HS-5 (cell line): ENCODE data around the gene SUSD6.
"Not testable (repeated sequence)": the region's sequence is repeated elsewhere in the genome, so short reads cannot be mapped to it uniquely, and the experiment has no call there.

Source experiments
- DNase-seq: peaks from one replicate; pipeline ENCODE4 v3.0.0-alpha.2; 2012; ENCODE audit warnings: low read depth

Gene SUSD6

DNA sequence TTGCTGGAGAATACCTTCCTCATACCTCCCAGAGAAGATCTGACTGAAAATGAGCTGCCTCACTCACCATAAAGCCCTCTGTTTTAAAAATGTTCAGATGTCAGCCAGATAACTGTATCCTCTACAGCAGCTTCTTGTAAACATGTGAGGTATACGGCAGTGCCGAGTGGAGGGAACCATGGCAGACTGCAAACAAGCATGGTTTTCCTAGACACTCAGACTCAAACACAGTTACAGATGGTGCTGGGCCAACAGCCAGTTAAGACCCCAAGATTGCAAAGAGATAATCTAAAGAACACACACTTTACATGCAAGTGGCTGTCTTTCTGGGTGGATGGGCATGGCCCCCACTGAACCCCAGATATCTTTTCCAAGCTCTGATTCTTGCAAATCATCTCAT lies 20.1 kb upstream of the SUSD6 start:
- DNase-seq = no peak

DNA sequence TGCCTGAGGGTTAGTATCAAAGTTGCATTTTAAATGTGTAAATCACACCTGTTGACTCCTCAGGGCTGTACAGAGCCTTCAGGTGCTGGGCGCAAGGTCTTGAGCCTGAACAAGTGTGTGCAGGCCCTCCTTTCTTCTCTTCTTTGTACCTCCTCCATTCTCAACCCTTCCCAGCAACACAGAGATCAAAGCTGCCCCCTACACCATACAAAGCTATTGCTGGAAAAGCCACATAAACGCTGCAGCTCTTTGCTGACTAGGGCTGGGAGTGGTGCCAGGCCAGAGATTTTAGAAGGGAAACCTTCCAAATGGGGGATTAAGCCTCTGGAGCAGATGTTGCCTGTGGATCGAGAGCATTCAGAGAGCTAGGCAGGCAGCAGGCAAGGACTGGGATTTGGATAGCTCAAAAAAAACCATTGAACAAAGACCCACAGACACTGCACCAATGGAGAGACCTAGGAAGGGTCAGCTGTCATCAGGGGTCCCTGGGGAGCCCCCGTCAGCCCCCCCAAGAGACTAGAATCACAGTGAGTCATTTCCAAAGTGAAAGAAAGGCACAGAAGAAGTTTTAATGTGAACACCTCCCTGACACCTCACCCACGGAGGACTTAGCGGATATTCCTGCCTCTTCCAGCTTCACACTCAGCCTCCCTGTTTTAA lies 18.2 kb upstream of the SUSD6 start:
- no peak for DNase-seq

GRCh38 chr14:69594846-69595245 lies 16.6 kb upstream of the SUSD6 start:
- DNase-seq = no peak

DNA sequence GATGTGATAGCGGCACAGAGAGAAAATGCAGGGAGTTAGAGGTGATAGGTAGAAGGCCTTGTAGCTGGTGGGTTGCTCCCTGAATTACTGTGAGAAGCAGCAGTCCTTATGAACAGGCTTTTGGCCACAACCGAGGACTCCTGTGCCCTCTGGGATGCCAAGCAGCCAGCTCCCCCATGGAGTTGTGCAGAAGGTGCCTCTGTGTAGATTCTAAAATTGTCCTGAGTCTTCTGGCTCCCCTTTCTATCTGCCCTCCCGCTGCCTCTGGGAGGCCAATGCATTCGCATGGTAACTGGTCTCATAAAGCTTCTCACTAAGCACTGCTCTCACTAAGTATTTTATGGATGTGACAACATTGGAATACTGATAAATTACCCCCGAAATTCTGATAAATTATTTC lies 16.1 kb upstream of the SUSD6 start:
- no peak for DNase-seq

GRCh38 chr14:69599431-69599830 lies 12.0 kb upstream of the SUSD6 start:
- not testable (repeated sequence) for DNase-seq

DNA sequence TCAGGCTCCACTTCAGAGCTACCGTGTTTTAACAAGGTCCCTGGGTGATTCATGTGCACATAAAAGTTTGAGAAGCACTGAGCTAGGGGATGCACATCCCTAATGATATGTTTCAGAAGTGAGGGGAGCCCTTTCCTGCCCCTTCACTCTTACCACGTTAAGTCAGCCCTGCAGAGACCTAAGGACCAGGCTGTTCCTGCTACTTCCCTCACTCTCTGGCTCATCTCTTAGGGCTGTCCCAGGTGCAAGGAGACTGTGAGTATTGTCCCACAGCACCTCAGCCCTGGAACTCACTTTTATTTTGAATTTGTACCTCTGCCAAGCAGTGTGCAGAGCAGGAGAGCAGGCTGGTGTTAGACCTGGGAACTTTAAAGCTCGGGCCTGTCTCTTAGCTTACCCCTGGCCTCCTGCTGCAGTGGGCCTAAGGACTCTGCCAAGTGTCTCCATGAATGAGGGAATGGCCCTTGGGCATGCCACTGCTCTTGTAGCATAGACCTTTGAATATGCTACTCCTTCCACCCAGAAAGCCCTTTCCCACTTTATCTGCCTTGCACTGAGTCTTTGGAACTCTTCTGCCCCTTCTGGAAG lies 11.0 kb upstream of the SUSD6 start:
- no peak for DNase-seq

DNA sequence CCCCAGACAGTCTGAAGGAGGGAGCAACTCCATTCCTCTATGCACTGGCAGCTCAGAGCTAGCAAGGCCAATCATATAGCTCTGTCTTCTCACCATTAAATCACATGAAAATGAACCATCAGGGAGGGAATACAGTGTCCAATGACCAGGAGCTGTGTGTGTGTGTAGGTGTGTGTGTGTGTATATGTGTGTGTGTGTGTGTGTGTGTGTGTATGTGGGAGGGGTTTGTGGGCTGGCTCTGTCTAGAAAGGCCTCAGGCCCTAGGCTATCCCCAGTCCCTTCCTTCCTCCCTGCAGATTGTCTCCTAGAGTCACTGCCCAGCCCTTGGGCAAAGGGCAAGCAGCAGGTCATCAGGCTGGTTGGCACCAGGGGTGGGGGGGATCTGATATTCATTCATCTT lies 5.7 kb upstream of the SUSD6 start:
- DNase-seq = no peak

GRCh38 chr14:69606258-69607184 lies 4.9 kb upstream of the SUSD6 start:
- DNase-seq = no peak

- no peak for DNase-seq
These were observed 1.1 kb upstream of the SUSD6 start for GRCh38 chr14:69610020-69610873.

DNA sequence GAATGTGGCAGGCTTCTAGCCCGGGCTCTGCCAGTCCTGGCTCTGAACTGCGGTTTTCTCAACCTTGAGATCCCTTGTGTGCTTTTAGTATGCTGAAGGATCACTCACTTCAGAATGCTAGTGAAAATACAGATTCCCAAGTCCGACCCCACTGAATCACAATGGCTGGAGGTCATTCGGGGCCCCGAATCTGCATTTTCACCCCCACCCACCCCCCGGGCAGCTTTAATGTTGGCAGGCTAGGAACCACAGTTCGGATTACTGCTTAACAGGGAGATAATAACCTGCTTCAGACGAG lies 573 bp upstream of the SUSD6 start:
- no peak for DNase-seq

DNA sequence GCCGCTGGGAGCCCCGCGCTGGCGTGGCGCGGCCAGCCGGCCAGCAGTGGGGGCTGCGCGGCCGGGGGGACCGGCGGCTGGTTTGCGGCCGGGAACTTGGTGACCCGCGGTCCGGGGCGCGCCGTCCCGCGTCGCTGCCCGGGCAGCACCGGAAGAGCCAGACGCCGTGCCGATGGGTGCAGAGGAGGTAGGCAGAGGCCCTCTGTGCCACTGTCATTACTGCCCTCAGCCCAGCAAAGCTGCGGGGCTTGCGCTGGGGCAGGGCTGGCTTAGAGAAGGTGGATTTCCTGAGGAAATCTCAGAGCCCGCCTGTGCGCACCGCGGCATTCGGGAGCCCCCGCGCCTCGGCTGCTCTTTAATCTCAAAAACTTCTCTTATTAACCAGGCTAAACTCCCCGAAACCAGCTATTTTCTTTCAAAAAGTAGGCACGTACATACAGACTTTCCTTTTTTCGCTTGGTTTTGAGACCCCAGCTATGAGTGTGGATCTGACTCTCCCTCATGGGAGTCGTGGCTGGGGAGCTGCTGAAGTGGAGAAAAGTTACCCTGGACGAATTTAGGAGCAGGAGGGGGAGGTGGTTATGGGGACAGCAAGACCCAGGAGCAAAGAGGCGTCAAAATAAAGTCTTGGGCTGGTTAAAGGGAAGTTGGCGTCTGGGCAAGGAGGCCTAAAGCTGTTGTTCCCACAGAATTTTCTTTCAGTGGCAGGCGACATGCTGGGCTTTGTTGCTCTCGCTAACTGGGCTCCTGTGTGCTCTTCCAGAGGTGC lies 802 bp downstream of the SUSD6 start:
- no peak for DNase-seq

- no peak for DNase-seq
These were observed 1.4 kb downstream of the SUSD6 start for GRCh38 chr14:69612783-69613130.

- DNase-seq = no peak
These were observed 2.1 kb downstream of the SUSD6 start for GRCh38 chr14:69613312-69614073.

GRCh38 chr14:69614592-69614991 lies 3.2 kb downstream of the SUSD6 start:
- no peak for DNase-seq

DNA sequence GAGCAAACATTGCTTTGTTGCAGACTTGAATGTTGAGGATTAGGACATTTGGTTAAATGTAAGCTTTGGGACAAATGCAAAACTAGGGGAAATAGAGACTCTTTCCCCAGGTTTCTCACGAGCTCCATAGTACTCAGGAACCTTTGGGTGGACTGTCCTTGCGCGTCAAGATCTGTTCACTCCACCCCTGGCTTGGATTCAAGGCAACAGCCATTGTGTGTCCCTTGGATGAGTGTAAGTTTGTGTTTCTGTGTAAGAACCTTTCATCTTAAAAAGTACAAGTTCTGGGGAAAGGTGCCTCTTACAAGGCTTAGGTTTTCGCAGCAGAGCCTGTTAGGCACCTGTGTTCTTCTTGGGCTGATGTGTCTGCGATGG lies 3.7 kb downstream of the SUSD6 start:
- no peak for DNase-seq

DNA sequence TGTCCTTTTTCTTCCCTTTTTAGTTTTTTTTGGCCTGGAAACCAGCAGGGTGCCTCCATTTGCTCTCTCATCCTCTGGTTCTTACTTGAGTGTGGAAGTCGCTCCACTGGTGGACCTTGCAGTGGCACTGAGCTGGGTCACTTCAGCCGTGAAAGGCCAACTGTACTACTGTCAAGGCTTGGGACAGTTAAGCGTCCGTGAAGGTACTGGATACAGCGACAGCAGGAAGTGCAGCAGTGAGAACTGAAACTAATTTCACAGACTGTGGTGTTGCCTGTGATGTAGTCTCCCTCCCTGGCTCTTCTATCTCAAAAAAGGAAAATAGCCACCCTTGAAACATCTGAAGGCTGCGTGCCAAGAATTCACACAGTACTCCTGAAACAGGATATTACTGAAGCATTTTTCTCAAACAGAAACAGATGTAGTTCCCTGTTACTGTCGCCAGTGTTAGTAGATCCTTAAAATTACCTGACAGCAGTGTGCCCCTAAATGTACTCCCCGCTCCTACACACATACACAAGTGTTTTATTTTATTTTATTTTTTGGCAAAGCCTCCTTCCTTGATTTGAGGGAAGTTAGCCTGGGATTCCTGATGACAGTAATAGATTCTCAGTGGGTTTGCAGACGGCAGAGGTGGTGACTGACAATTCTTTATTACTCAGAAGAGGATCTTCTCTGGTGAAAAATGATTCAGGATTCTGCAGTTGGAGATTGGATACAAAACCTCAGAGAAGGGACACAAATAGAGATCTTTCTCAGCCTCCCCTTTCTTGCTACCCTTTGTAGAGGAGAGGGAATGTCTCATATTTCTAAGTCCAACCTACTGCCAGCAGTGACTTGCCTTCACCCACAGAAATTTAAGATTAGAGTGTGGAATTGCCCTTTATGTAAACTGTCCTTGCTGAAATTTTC lies 4.4 kb downstream of the SUSD6 start:
- DNase-seq = peak; percentile 60

GRCh38 chr14:69616408-69616773 lies 5.0 kb downstream of the SUSD6 start:
- DNase-seq = no peak

DNA sequence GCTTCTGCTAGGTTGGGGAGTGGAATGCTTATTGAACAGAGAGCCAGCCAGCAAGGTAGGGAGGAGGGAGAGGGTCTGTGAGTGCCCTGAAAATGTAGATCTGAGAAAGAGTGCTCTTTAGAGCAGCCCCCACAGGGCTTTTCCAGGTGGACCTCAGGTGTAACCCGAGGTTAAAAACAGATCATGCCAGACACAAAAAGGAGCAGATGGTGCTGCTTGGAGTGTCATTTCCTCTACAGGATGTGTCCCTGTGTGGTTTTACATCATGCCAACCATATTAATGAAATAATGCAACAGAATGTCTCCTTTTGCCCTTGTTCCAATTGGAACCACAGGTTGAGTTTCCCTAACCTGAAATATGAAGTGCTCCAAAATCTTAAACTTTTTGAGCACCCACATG lies 6.4 kb downstream of the SUSD6 start:
- no peak for DNase-seq

DNA sequence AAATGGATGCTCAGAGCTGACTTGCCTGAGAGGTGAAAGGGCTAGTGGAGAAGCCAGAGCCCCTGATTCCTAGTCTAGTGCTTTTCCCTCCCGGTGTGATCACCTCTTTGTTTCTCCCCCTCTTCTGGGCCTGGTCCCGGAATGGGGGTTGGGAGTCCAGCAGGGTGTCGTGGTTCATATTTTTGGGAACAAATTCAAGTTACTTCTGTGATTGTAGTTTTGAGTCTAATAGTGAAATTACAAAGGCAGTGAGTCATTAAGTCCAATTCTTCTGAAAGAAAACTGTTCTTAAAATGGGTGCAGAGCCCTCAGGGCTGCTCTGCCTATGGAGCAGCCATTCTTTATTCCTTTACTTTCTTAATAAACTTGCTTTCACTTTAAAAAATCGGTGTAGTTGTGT lies 7.6 kb downstream of the SUSD6 start:
- no peak for DNase-seq

DNA sequence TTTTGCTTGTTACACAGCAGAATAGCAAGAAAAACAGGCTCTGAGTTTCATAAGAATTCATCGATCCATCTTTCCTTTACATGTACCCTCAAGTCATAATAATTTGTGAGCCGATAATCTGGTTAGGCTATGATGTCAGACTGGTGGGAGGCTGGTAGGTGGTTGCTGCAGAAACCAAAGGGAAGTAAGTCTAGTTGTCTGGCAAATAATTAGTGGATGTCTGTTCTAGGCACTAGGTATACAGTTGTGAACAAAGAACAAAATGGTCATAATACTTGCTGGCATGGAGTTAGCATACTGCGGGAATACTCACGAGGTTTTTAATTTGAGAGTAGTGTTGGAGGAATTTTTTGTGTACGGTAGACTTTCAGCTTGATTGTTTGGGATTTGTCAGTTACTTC lies 8.8 kb downstream of the SUSD6 start:
- no peak for DNase-seq
